Activated naive CD8-positive, alpha-beta T cell treated with anti-CD3 and anti-CD28 coated beads, Interleukin-2, amount 50 U/mL, for 24 hours (primary cell): ENCODE measurements around the gene OR4A15.

Experiments used
- ATAC-seq: fragments of 150-1000 bp; cut with Tn5 transposase; one replicate; pipeline ENCODE4 v1.10.0; 2021
- DNase-seq: peaks from one replicate; pipeline ENCODE4 v3.0.0; 2021
- H3K27ac Mint-ChIP-seq: one replicate; pipeline ENCODE4 v1.8.0; 2021; ENCODE audit warnings: mild to moderate bottlenecking, mixed read lengths
- H3K27me3 Mint-ChIP-seq: one replicate; pipeline ENCODE4 v1.8.0; 2021; ENCODE audit warnings: mixed read lengths
- H3K36me3 Mint-ChIP-seq: one replicate; pipeline ENCODE4 v1.8.0; 2021; ENCODE audit warnings: low read depth, mixed read lengths
- H3K4me1 Mint-ChIP-seq: one replicate; pipeline ENCODE4 v1.8.0; 2021; ENCODE audit warnings: mixed read lengths
- H3K4me3 Mint-ChIP-seq: one replicate; pipeline ENCODE4 v1.8.0; 2021; ENCODE audit warnings: mild to moderate bottlenecking, moderate library complexity, mixed read lengths
- H3K9me3 Mint-ChIP-seq: one replicate; pipeline ENCODE4 v1.8.0; 2021; ENCODE audit warnings: mixed read lengths

OR4A15 gene

DNA sequence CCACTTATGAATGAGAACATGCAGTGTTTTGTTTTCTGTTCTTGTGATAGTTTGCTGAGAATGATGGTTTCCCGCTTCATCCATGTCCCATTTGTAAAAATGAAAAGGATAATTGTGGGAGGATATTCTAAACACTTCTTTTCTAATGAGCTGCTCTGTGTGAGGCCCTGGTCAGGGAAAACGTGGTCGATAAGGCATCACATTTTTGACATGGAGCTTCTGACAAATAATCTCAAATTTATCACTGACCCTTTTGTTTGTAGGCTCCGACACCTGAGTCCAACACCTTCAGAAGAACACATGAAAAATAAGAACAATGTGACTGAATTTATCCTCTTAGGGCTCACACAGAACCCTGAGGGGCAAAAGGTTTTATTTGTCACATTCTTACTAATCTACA is at the start of gene OR4A15:
OR4A15 (plus strand) TSS at position 301 of the 400 bp plus-strand sequence; CDS start at position 301, 0 bp downstream.
- H3K27me3 Mint-ChIP-seq, result no peaks in the 10 kb centered on the region
- no peaks in the 10 kb centered on the region for H3K36me3 Mint-ChIP-seq
- peaks cover 17% of the 10 kb centered on the region for H3K9me3 Mint-ChIP-seq
- H3K27ac Mint-ChIP-seq, result no peak within 1 kb of the TSS
- ATAC-seq, result no peak
- H3K4me3 Mint-ChIP-seq, result no peak within 1 kb of the TSS
- H3K4me1 Mint-ChIP-seq, result no peaks in the 10 kb centered on the region
- no peak for DNase-seq

DNA sequence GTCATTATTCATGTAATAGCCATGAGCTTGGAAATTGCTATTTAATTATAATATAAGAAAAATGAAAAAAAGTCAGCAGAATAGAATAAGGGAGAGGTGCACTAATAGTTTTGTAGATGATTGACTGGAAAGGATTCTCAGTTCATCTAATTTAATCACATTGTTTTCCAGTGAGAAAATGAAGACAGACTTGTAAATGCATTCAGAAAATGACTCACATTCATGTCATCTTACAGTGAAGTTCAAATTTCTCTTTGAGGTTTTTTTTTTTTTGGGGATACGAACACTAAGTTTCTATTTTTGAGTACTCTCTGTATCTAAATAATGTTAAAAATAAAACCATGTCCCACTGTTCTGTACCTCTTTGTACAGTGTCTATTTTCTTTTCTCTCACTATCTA is 43.3 kb upstream of the OR4A15 start:
- Mint-ChIP-seq H3K4me1 (no peaks in the 10 kb centered on the region), H3K4me3 (no peak overlapping the region), H3K27ac (no peak overlapping the region), H3K27me3 (no peaks in the 10 kb centered on the region), H3K9me3 (peaks cover 36% of the 10 kb centered on the region), H3K36me3 (no peaks in the 10 kb centered on the region)
- DNase-seq (no peak), ATAC-seq (no peak)

DNA sequence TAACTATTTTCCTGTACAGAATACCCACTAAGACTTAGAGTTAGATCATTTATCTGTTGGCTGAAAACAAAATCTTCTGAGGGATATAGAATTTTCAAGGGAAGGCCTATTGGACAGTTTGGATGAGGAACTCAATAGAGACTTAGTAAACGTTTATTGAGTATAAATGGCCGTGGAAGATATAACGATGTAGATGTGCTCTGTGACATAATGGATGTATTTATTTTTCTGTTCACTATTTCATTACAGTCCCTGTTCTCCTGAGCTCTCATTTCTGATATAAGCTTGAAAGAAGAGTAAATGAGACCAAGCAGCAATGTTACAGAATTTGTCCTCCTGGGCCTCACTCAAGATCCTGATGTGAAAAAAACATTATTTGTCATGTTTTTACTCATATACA is 24.9 kb upstream of the OR4A15 start, which contains the start of gene OR4A16:
OR4A16 (plus strand) TSS at position 301 of the 400 bp plus-strand sequence; CDS start at position 301, 0 bp downstream.
- ATAC-seq, result no peak
- Mint-ChIP-seq H3K27ac (no peak within 1 kb of the TSS), H3K36me3 (no peaks in the 10 kb centered on the region), H3K27me3 (no peaks in the 10 kb centered on the region), H3K4me3 (no peak within 1 kb of the TSS), H3K9me3 (peaks cover 30% of the 10 kb centered on the region), H3K4me1 (no peaks in the 10 kb centered on the region)
- no peak for DNase-seq

DNA sequence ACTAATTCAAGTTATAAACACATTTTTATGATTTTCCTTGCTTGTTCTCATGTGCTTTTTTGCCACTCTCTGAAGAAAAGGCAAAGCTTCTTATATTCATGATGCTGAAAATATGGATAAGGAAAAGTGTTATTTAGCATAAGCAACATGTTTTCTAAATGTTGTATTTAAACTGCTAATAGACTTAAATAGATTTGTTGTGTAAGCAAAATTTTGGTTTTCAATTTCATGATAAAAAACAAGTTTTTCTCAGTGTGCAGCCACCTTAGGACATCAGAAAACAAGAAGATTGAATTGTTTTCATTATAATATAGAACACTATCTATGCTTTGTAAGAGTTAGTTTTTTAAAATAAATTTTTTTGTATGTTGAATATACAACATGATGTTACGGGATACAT is 22.5 kb upstream of the OR4A15 start:
- no peak overlapping the region for H3K27ac Mint-ChIP-seq
- H3K36me3 Mint-ChIP-seq, result no peaks in the 10 kb centered on the region

DNA sequence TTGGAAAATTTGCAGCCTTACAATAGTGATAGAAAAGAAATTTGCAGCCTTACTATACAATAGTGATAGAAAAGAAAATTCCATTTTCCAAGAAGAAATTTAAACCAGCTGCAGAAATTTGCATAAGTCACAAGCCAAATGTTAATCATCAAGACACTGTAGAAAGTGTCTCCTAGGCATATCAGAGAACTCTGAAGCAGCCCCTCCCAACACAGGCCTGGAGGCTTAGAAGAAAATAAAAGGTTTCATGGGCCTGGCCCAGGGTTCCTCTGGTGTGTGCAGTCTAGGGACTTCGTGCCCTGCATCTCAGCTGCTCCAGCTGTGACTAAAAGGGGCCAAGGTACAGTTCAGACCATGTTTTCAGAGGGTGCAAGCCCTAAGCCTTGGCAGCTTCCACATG is 18.7 kb upstream of the OR4A15 start:
- DNase-seq (no peak), ATAC-seq (no peak)
- no peaks in the 10 kb centered on the region for H3K36me3 Mint-ChIP-seq
- H3K27ac Mint-ChIP-seq, result no peak overlapping the region
- no peak overlapping the region for H3K4me3 Mint-ChIP-seq
- no peaks in the 10 kb centered on the region for H3K27me3 Mint-ChIP-seq
- no peaks in the 10 kb centered on the region for H3K4me1 Mint-ChIP-seq
- H3K9me3 Mint-ChIP-seq, result peaks cover 30% of the 10 kb centered on the region

More for the DNA sequence above, 22.5 kb upstream of the OR4A15 start:
- H3K9me3 Mint-ChIP-seq, result peaks cover 33% of the 10 kb centered on the region
- no peak overlapping the region for H3K4me3 Mint-ChIP-seq
- H3K4me1 Mint-ChIP-seq, result no peaks in the 10 kb centered on the region
- H3K27me3 Mint-ChIP-seq, result no peaks in the 10 kb centered on the region
- ATAC-seq (no peak), DNase-seq (no peak)

DNA sequence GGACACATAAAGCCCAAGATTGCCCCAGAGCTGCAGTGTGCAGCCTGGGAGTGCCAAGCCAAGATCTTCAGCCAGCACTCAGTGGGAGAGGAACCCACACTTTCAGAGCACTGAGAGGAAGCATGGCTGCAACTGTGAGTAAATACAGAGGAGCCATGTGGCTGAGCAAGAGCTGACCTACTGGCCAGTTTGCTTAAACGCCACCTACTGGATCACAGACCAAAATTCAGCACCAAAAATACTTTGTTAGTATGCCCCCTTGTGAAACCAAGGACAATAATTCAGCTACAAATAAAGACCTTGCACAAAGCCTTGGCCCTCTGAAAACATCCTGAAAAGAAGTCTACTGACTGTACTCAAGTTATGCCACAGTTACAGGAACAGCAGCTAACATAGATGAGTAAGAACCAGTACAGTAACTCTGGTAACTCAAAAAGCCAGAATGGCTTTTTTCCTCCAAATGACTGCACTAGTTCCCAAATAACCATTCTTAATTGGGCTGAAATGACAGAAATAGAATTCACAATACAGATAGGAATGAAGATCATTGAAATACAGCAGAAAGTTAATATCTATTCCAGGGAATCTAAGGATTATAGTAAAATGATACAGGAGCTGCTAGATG is 10.1 kb upstream of the OR4A15 start:
- no peaks in the 10 kb centered on the region for H3K4me1 Mint-ChIP-seq
- H3K9me3 Mint-ChIP-seq, result peaks cover 39% of the 10 kb centered on the region
- H3K27me3 Mint-ChIP-seq, result no peaks in the 10 kb centered on the region
- H3K27ac Mint-ChIP-seq, result no peak overlapping the region
- ATAC-seq (no peak), DNase-seq (no peak)
- H3K36me3 Mint-ChIP-seq, result no peaks in the 10 kb centered on the region
- H3K4me3 Mint-ChIP-seq, result no peak overlapping the region

DNA sequence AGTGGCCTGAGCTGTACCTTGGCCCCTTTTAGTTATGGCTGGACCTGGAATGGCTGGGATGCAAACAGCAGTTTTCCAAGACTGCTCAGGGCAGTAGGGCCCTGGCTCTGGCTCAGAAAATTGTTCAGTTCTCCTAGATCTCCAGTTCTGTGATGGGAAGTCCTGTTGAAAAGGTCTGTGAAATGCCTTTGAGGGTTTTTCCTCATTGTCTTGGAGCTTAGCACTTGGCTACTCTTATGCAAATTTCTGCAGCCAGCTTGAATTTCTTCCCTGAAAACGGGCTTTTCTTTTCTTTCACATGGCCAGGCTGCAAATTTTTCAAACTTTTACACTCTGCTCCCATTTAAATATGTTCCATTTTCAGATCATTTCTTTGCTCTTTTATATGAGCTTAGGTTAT is 33.2 kb downstream of the OR4A15 start:
- H3K4me3 Mint-ChIP-seq, result no peak overlapping the region

More for the DNA sequence above, 33.2 kb downstream of the OR4A15 start:
- ATAC-seq (no peak), DNase-seq (no peak)
- Mint-ChIP-seq H3K27me3 (no peaks in the 10 kb centered on the region), H3K9me3 (peaks cover 35% of the 10 kb centered on the region), H3K36me3 (no peaks in the 10 kb centered on the region), H3K4me1 (no peaks in the 10 kb centered on the region), H3K27ac (no peak overlapping the region)
